Choroid plexus epithelial cell (primary cell): ENCODE data around the gene SKA1.
"Not testable (repeated sequence)": the region's sequence is repeated elsewhere in the genome, so short reads cannot be mapped to it uniquely, and the experiment has no call there.

Experiments
- DNase-seq: peaks from one replicate; pipeline ENCODE4 v3.0.0-alpha.2; 2010; ENCODE audit warnings: low read depth
- H3K4me3 ChIP-seq: 2 replicates; pipeline ENCODE4 v1.5.1; 2011; ENCODE audit warnings: low read depth, mild to moderate bottlenecking, control low read depth, low read length, moderate library complexity
- TF ChIP-seq, protein P1 (sequence below): conservative IDR thresholded peaks from 2 replicates; pipeline ENCODE4 v1.5.1; 2011; ENCODE audit warnings: low read depth, mild to moderate bottlenecking, control low read depth, inconsistent platforms, low read length, moderate library complexity

The SKA1 gene

DNA sequence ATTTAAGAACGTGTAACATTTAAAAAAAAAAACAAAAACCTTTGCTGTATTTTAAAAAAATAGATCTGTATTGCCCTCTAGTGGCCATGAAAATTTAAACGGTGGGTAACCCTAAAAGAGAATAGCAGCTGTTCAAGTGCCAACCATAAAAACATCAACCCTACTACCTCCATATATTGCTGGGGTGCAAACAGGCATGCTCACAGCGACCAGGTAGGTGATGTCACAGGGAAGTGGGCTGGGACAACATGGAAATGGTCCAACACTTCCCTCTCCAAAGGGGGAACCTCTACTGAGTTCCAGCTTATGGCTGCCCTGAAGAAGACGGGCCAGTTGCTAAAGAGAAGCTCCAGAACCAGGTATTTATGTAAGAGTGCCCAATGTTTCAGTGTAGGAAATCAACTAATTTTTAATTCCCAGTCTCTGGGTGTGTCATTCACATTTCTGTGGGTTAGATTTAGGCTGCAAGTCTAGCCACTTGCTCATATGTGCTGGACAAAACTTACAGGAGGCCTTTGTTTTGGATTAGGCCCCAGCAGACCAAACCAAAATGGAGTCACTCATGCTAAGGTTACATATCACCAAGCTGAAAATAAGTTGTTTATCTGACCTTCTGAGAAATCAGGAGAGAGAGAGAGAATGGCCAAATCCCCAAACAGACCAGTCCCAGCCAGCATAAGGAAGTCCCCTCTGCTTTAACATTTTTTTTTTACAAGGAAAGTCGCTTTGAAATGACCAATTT is 54.5 kb downstream of the SKA1 start:
- no peak overlapping the region for H3K4me3 ChIP-seq
- DNase-seq = peak; percentile 55
- TF ChIP-seq, protein P1, sequence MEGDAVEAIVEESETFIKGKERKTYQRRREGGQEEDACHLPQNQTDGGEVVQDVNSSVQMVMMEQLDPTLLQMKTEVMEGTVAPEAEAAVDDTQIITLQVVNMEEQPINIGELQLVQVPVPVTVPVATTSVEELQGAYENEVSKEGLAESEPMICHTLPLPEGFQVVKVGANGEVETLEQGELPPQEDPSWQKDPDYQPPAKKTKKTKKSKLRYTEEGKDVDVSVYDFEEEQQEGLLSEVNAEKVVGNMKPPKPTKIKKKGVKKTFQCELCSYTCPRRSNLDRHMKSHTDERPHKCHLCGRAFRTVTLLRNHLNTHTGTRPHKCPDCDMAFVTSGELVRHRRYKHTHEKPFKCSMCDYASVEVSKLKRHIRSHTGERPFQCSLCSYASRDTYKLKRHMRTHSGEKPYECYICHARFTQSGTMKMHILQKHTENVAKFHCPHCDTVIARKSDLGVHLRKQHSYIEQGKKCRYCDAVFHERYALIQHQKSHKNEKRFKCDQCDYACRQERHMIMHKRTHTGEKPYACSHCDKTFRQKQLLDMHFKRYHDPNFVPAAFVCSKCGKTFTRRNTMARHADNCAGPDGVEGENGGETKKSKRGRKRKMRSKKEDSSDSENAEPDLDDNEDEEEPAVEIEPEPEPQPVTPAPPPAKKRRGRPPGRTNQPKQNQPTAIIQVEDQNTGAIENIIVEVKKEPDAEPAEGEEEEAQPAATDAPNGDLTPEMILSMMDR = peak; percentile 52

DNA sequence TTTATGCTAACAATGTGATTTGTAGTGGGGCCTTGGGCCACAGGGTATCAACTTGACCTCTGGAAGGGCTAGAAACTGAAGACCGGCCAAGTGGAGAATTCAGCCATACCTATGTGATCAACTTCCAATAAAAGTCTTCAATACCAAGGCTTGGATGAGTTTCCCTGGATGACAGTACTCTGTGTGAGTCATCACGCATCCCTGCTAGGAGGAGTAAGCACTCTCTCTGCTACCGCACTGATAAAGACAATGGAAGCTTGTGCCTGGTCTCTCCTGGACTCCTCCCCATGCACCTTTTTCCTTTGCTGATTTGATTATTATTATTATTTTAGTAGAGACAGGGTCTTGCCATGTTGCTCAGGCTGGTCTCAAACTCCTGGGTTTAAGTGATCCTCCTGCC is 58.1 kb downstream of the SKA1 start:
- no peak overlapping the region for H3K4me3 ChIP-seq
- DNase-seq = no peak
- TF ChIP-seq, protein P1 = no peak

DNA sequence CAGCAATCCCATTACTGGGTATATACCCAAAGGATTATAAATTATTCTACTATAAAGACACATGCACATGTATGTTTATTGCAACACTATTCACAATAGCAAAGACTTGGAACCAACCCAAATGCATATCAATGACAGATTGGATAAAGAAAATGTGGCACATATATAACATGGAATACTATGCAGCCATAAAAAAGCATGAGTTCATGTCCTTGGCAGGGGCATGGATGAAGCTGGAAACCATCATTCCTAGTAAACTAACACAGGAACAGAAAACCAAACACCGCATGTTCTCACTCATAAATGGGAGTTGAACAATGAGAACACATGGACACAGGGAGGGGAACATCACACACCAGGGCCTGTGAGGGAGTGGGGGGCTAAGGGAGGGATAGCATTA is 61.9 kb downstream of the SKA1 start:
- H3K4me3 ChIP-seq, DNase-seq: not testable (repeated sequence)

DNA sequence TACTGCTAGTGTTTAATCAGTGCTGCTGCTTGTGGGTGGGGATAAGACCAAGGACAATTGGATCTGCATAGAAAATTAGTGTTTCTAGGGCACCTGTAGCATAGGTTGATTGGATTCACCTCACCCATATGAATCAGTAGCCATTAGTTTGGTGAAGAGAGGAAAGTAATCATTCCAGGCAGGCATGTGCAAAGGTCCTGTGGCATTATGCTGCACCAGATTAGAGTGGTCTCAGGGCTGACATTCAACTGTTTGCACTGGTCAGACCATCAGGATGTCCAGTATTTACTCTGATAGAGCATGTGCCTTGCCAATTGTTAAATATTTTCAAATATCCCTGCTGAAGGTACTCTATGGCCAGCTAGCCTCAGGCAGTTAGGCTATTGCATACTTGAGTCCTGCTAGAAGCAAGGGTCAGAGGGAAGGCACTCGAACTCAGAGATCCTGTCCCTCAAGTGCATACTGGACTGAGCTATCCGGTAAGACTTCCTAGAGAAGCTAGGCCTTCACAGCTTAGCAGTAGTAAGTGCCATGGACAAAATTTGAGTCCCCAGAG is 64.7 kb downstream of the SKA1 start:
- DNase-seq = no peak
- TF ChIP-seq, protein P1 = no peak
- no peak overlapping the region for H3K4me3 ChIP-seq

DNA sequence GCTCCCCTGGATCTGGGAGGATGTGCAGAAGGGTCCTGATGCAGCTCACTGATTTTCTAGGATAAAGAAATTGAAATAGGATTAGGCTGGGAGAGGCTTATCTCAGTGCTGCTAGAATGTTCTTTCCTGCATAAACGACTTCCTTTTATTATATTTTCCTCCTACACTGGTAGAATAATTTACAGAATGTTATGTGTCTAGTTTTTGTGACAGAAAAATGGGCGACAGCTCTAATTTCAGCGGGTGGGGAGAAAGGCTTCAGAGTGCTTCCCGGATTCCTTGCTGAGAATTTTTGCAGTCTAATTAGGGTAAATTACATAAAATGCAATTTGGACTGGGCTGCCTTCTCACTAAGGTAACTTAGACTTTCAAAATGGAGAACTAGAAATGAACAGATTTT is 66.2 kb downstream of the SKA1 start:
- no peak overlapping the region for H3K4me3 ChIP-seq
- no peak for DNase-seq
- TF ChIP-seq, protein P1 = no peak

DNA sequence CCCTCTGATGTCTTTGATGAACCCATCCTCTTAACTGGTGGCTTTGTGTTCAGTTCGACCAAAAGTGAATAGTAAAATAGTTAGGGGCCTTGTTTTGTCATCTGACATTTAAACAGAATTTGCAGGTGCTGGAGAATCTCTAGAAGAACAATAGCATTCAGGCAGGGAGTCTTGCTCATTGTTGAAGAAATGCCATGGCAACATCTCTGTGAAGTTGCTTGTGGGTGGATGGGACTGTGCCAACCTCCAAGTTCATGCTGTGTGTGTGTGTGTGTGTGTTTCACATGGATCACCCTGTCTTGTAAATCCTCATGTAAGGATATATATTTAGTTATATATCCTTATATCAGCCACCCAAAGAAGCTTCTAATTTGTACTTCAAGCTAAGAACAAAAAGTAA is 66.7 kb downstream of the SKA1 start:
- no peak overlapping the region for H3K4me3 ChIP-seq
- no peak for DNase-seq
- TF ChIP-seq, protein P1 = no peak
